Mucosa of descending colon (tissue), 3 donors: Measurements from ENCODE around the gene CLDND1. TPM values are rescaled to one million over a fixed set of nuclear protein-coding genes. Genes with fewer than 3 reads are reported as not detected.

Experiments
- ATAC-seq: fragments of 200-7000 bp; cut with Tn5 transposase; one replicate; pipeline ENCODE4 v1.9.1; 2020; ENCODE audit warnings: mild to moderate bottlenecking, moderate library complexity
- DNase-seq, 3 donors: peaks; one replicate each; pipeline ENCODE4 v3.0.0-alpha.2; 2020
- H3K36me3 ChIP-seq: fragments of 200-600 bp; one replicate; pipeline ENCODE4 v1.8.0; 2021; ENCODE audit warnings: low read depth, mild to moderate bottlenecking
- H3K4me1 ChIP-seq: fragments of 200-600 bp; one replicate; pipeline ENCODE4 v1.8.0; 2021; ENCODE audit warnings: low read depth, mild to moderate bottlenecking
- H3K4me3 ChIP-seq: fragments of 200-600 bp; one replicate; pipeline ENCODE4 v1.8.0; 2021; ENCODE audit warnings: mild to moderate bottlenecking
- H3K9me3 ChIP-seq: fragments of 200-600 bp; one replicate; pipeline ENCODE4 v1.8.0; 2021; ENCODE audit warnings: mild to moderate bottlenecking
- intact Hi-C, 2 donors: fragments of 100-400 bp; cut with DNase I in 1 of 2; cut with micrococcal nuclease in 1 of 2; formaldehyde crosslinking; loops; one replicate each; pipeline versions ENCODE4 v1.11.0 to v1.11.1; 2022; cut with DNase I, micrococcal nuclease
- total RNA-seq, 3 donors: library from RNA; stranded (reverse); fragmentation: NEBNext Ultra II Directional in 2 of 3; extraction: Animal tissue kit (Norgen Biotek cat#: 25700) in 2 of 3; gene quantifications; one replicate each; pipeline versions ENCODE4 v1.2.1 to v1.2.4, GENCODE V29; 2021 to 2023
- TF ChIP-seq, protein P1 (sequence below): fragments of 200-600 bp; IDR thresholded peaks from one replicate; pipeline ENCODE4 v1.8.0; 2022; ENCODE audit warnings: antibody characterized with exemption, mild to moderate bottlenecking
- donor health status: DM: no; HTN: no; CAD: no; lungs with moderate emphysema.
- donor health status: DM: no; HTN: no; CAD: no.
- donor health status: DM: no; HTN: yes; CAD: no.

Gene CLDND1
- total RNA-seq, 3 donors from 2014 or later = 64.6 to 150 (median 70.4) TPM

DNA sequence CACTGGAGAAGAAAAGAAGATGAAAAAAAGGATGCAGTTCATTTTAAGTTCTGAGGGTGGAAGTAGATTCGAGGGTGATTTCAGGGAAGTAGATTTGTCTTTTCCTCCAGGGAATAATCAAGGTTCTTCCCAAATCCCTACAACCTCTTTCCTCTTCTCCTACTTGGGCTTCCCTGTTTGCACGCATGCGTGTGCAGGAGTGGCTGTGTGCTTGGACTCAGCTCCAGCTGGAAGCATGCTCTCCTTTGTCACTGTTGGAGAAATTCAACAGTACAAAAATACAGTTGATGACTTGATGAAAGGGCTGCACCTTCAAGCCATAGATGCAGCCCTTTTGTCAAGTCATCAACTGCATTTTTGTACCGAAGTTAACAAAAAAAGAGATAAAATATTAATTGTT is 21.4 kb downstream of the CLDND1 start:
- TF ChIP-seq, protein P1, sequence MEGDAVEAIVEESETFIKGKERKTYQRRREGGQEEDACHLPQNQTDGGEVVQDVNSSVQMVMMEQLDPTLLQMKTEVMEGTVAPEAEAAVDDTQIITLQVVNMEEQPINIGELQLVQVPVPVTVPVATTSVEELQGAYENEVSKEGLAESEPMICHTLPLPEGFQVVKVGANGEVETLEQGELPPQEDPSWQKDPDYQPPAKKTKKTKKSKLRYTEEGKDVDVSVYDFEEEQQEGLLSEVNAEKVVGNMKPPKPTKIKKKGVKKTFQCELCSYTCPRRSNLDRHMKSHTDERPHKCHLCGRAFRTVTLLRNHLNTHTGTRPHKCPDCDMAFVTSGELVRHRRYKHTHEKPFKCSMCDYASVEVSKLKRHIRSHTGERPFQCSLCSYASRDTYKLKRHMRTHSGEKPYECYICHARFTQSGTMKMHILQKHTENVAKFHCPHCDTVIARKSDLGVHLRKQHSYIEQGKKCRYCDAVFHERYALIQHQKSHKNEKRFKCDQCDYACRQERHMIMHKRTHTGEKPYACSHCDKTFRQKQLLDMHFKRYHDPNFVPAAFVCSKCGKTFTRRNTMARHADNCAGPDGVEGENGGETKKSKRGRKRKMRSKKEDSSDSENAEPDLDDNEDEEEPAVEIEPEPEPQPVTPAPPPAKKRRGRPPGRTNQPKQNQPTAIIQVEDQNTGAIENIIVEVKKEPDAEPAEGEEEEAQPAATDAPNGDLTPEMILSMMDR = no peak
- intact Hi-C loops = no loop called here
- Histone ChIP-seq H3K4me1 (no peaks in the 10 kb centered on the region), H3K9me3 (no peaks in the 10 kb centered on the region), H3K4me3 (no peak overlapping the region), H3K36me3 (no peaks in the 10 kb centered on the region)
- DNase-seq = no peak
- no peak for ATAC-seq

GRCh38 chr3:98500019-98500418 is 22.7 kb downstream of the CLDND1 start:
- Histone ChIP-seq H3K9me3 (no peaks in the 10 kb centered on the region), H3K36me3 (no peaks in the 10 kb centered on the region), H3K4me1 (no peaks in the 10 kb centered on the region), H3K4me3 (no peak overlapping the region)
- intact Hi-C loops = no loop called here
- ATAC-seq (no peak), DNase-seq (no peak)
- TF ChIP-seq, protein P1 = no peak

DNA sequence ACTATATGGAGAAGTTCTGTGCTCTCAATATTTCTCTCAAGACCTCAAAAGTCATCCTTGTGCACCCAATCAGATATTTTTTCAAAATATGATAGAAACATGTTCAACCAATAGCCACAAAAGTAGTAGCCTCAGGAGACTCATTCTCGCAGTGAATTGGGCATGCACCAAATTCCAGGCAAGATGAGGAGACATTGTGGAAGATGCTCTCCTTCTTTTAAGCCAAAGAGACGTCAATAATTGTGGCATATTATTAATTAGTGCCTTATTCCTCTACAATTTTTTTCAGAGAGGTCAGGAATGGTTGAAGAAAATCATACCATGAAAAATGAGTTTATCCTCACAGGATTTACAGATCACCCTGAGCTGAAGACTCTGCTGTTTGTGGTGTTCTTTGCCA is 25.3 kb downstream of the CLDND1 start, which contains the start of gene OR5K2:
Gene OR5K2, plus strand, starts transcription at position 301 of the 400 bp plus-strand sequence. Its CDS starts 0 bp downstream, at position 301.
- no peaks in the 10 kb centered on the region for H3K4me1 ChIP-seq
- H3K9me3 ChIP-seq = no peaks in the 10 kb centered on the region
- no peak within 1 kb of the TSS for H3K4me3 ChIP-seq
- ATAC-seq (no peak), DNase-seq (no peak)
- intact Hi-C loops = loop anchor here in 1 of 2 donors (5.0 kb wide), 1 partner anchor 65 kb away; no protein-coding TSS in a partner anchor
- H3K36me3 ChIP-seq = no peaks in the 10 kb centered on the region
- TF ChIP-seq, protein P1 = no peak

GRCh38 chr3:98483626-98484025 is 39.1 kb downstream of the CLDND1 start:
- Histone ChIP-seq H3K9me3 (peaks cover 21% of the 10 kb centered on the region), H3K4me3 (no peak overlapping the region), H3K4me1 (no peaks in the 10 kb centered on the region), H3K36me3 (no peaks in the 10 kb centered on the region)
- DNase-seq (no peak), ATAC-seq (no peak)
- TF ChIP-seq, protein P1 = no peak
- intact Hi-C loops = no loop called here

DNA sequence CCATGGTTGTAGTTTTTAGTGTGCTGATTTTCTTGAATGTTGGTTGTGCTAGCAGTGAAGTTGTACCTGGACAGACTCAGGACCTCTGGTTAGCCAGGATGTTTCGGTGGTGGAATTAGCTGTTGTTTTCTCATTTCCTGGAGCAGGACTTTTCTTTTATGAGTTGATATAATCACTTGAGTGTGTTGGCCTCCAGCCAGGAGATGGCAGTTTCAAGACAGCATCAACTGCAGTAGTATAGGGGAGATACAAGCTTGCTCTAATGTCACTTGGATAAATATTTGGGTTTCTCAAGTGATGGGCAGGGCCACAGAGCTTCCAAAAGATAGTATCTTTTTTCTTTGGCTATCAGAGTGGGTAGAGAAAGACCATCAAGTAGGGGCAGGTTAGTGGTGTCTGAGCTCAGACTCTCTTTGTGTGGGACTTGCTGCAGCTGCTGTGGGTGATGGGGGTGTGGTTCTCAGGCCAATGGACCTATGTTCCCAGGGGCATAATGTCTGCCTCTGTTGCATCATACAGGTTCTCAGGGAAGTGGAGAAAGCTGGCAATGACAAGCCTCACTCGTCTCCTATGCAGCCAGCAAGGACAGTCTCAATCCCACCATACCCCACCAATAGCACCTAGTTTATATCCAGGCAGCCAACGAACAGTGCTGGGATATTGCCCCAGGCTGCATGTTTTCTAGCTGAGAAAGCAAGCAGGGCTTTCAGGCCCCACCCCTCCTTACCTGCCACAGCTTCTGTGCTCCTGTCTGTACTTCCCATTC is 39.8 kb downstream of the CLDND1 start:
- peak in 1 of 3 donors; percentile 53 for DNase-seq
- no peak overlapping the region for H3K4me3 ChIP-seq
- H3K36me3 ChIP-seq = no peaks in the 10 kb centered on the region
- intact Hi-C loops = no loop called here
- no peaks in the 10 kb centered on the region for H3K4me1 ChIP-seq
- H3K9me3 ChIP-seq = peaks cover 29% of the 10 kb centered on the region
- ATAC-seq = peak; percentile 51
- TF ChIP-seq, protein P1 = no peak

Other genes with a start within 250 kb of the CLDND1 start
- gene OR5H2, start 240.4 kb downstream of the CLDND1 start, total RNA-seq = not detected
- gene OR5K4, start 169.0 kb downstream of the CLDND1 start, total RNA-seq = not detected
- not detected for gene OR5K3, start 132.2 kb downstream of the CLDND1 start, total RNA-seq
- gene OR5K1, start 59.7 kb downstream of the CLDND1 start, total RNA-seq = not detected
- not detected for gene OR5K2, start 25.2 kb downstream of the CLDND1 start, total RNA-seq
- gene GPR15, start 9.1 kb upstream of the CLDND1 start, total RNA-seq = 10 to 100 TPM in 1 of 3 donors, 1 to 10 TPM in 2; 4.5 to 11.5 (median 6.9) TPM
- gene CPOX, start 70.7 kb upstream of the CLDND1 start, total RNA-seq = 10 to 100 TPM; 16.2 to 17.9 (median 17.6) TPM
- gene ST3GAL6, start 240.4 kb upstream of the CLDND1 start, total RNA-seq = 10 to 100 TPM in 1 of 3 donors, 1 to 10 TPM in 2; 1.4 to 10.9 (median 2.3) TPM